ENCODE data around the gene MIOS. TPM values are rescaled to one million over a fixed set of nuclear protein-coding genes. Genes with fewer than 3 reads are reported as not detected.

MIOS gene
- polyA plus RNA-seq, 1 donor (not counting 4 experiments of a cell fraction or from before 2014, with no cell fraction given): 29.2 TPM

DNA sequence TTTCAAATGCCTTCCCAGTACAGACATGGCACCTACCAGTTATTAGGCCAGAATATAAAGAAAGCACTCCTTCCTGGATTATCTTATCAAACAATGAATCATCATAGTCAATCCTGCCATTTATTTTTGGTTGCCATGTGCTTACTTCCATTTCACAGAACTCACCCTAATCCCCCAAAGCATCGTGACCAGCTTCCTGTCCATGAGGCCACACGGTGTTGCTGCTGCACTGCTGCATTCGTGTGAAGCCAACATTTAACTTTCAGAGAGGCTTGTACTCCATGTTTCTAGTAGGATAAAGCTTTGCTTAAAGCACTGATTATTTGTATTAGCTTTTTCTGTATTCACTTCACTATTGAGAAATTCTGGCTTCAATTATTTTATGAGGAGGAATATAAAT lies 45.4 kb upstream of the MIOS start:
- Histone ChIP-seq H3K9me1 (ENCODE audit: control insufficient read depth, extremely low read depth, insufficient read depth, low read length) (no peaks in the 10 kb centered on the region), H3K27ac (ENCODE audit: control insufficient read depth, insufficient read depth, low read length) (no peak overlapping the region), H3K4me1 (ENCODE audit: control insufficient read depth, extremely low read depth, insufficient read depth, low read length) (no peaks in the 10 kb centered on the region), H4K20me1 (ENCODE audit: control insufficient read depth, extremely low read depth, insufficient read depth, low read length) (no peaks in the 10 kb centered on the region), H3K36me3 (ENCODE audit: control insufficient read depth in 2 of 2, extremely low read depth in 1 of 2, insufficient read depth in 2 of 2, low read length in 2 of 2) (no peaks in the 10 kb centered on the region), H3K9ac (ENCODE audit: control insufficient read depth, extremely low read depth, insufficient read depth, low read length) (no peak overlapping the region), H3K27me3 (ENCODE audit: control insufficient read depth, extremely low read depth, insufficient read depth, low read length) (no peaks in the 10 kb centered on the region), H3K9me3 (ENCODE audit: control insufficient read depth, low read depth, low read length) (no peaks in the 10 kb centered on the region), H3K4me2 (ENCODE audit: control insufficient read depth, extremely low read depth, insufficient read depth, low read depth, low read length) (no peak overlapping the region), H3K79me2 (ENCODE audit: control insufficient read depth, insufficient read depth, low read length) (no peaks in the 10 kb centered on the region), H2AFZ (ENCODE audit: control insufficient read depth, low read length) (no peak overlapping the region), H3K4me3 (ENCODE audit: control insufficient read depth in 2 of 3, extremely low read depth in 1 of 3, insufficient read depth in 2 of 3, low read depth in 1 of 3, low read length in 3 of 3) (no peak overlapping the region)
- no peak for TF ChIP-seq EZH2 (IDR thresholded peaks at IDR 0.05; ENCODE audit: low read length)
- TF ChIP-seq, protein P1, sequence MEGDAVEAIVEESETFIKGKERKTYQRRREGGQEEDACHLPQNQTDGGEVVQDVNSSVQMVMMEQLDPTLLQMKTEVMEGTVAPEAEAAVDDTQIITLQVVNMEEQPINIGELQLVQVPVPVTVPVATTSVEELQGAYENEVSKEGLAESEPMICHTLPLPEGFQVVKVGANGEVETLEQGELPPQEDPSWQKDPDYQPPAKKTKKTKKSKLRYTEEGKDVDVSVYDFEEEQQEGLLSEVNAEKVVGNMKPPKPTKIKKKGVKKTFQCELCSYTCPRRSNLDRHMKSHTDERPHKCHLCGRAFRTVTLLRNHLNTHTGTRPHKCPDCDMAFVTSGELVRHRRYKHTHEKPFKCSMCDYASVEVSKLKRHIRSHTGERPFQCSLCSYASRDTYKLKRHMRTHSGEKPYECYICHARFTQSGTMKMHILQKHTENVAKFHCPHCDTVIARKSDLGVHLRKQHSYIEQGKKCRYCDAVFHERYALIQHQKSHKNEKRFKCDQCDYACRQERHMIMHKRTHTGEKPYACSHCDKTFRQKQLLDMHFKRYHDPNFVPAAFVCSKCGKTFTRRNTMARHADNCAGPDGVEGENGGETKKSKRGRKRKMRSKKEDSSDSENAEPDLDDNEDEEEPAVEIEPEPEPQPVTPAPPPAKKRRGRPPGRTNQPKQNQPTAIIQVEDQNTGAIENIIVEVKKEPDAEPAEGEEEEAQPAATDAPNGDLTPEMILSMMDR (optimal IDR thresholded peaks at IDR 0.05 in 1 of 3, IDR thresholded peaks at IDR 0.05 in 1 of 3, conservative IDR thresholded peaks at IDR 0.05 in 1 of 3; ENCODE audit: extremely low read depth in 1 of 3, insufficient read depth in 2 of 3, low read length in 3 of 3): no peak
- no peak for FAIRE-seq
- DNase-seq (ENCODE audit: low read depth, low spot score): no peak
- dilution Hi-C loops (cut with MboI; ENCODE audit: extremely low pct_ligation_motif_present, low sequenced_read_pairs): no loop called here

DNA sequence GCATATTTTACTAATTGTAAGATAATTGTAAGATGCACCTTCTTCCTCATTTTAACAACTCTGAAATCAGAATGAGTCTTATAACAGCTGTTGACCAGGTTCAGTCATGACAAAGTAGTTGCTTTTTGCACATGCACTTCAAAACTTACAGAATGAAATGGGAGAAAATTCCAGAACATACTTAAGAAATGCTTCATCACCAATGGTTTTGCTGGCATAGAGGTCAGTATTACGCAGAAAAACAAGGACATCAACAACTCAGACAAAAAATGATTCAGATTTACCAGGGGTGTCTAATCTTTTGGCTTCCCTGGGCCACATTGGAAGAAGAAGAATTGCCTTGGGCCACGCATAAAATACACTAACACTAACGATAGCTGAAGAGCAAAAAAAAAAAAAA lies 44.3 kb upstream of the MIOS start:
- no peak overlapping the region for H3K27ac ChIP-seq (ENCODE audit: control insufficient read depth, insufficient read depth, low read length)
- H2AFZ ChIP-seq (ENCODE audit: control insufficient read depth, low read length): no peak overlapping the region
- no peaks in the 10 kb centered on the region for H3K36me3 ChIP-seq (ENCODE audit: control insufficient read depth in 2 of 2, extremely low read depth in 1 of 2, insufficient read depth in 2 of 2, low read length in 2 of 2)
- H4K20me1 ChIP-seq (ENCODE audit: control insufficient read depth, extremely low read depth, insufficient read depth, low read length): no peaks in the 10 kb centered on the region
- H3K79me2 ChIP-seq (ENCODE audit: control insufficient read depth, insufficient read depth, low read length): no peaks in the 10 kb centered on the region
- no peaks in the 10 kb centered on the region for H3K4me1 ChIP-seq (ENCODE audit: control insufficient read depth, extremely low read depth, insufficient read depth, low read length)
- no peak overlapping the region for H3K9ac ChIP-seq (ENCODE audit: control insufficient read depth, extremely low read depth, insufficient read depth, low read length)
- no peaks in the 10 kb centered on the region for H3K9me3 ChIP-seq (ENCODE audit: control insufficient read depth, low read depth, low read length)
- no peak overlapping the region for H3K4me3 ChIP-seq (ENCODE audit: control insufficient read depth in 2 of 3, extremely low read depth in 1 of 3, insufficient read depth in 2 of 3, low read depth in 1 of 3, low read length in 3 of 3)
- H3K9me1 ChIP-seq (ENCODE audit: control insufficient read depth, extremely low read depth, insufficient read depth, low read length): no peaks in the 10 kb centered on the region
- no peak overlapping the region for H3K4me2 ChIP-seq (ENCODE audit: control insufficient read depth, extremely low read depth, insufficient read depth, low read depth, low read length)
- H3K27me3 ChIP-seq (ENCODE audit: control insufficient read depth, extremely low read depth, insufficient read depth, low read length): no peaks in the 10 kb centered on the region
- TF ChIP-seq, protein P1 (optimal IDR thresholded peaks at IDR 0.05 in 1 of 3, IDR thresholded peaks at IDR 0.05 in 1 of 3, conservative IDR thresholded peaks at IDR 0.05 in 1 of 3; ENCODE audit: extremely low read depth in 1 of 3, insufficient read depth in 2 of 3, low read length in 3 of 3): no peak
- no peak for TF ChIP-seq EZH2 (IDR thresholded peaks at IDR 0.05; ENCODE audit: low read length)
- dilution Hi-C loops (cut with MboI; ENCODE audit: extremely low pct_ligation_motif_present, low sequenced_read_pairs): no loop called here
- DNase-seq (ENCODE audit: low read depth, low spot score): no peak
- no peak for FAIRE-seq

Data from keratinocyte (primary cell).